ENCODE data around the gene KCNE3. TPM values are rescaled to one million over a fixed set of nuclear protein-coding genes. Genes with fewer than 3 reads are reported as not detected.

Gene KCNE3
- total RNA-seq, 1 experiment from 2014 or later = not detected

- TF ChIP-seq REST (IDR thresholded peaks at IDR 0.05; ENCODE audit: low read depth) = no peak
- TF ChIP-seq MAX (IDR thresholded peaks at IDR 0.05) = no peak
- no peak for TF ChIP-seq ZNF274 (IDR thresholded peaks at IDR 0.05; ENCODE audit: low read depth, low read length)
- TF ChIP-seq TCF7L2 (IDR thresholded peaks at IDR 0.05; ENCODE audit: borderline replicate concordance, extremely low read depth, insufficient read depth, insufficient read length) = no peak
Measured at GRCh38 chr11:74471668-74472429, 4.5 kb upstream of the KCNE3 start (continued).

GRCh38 chr11:74471037-74471436 lies 3.7 kb upstream of the KCNE3 start:
- H3K4me1 ChIP-seq (ENCODE audit: control insufficient read depth in 1 of 2, insufficient read depth in 2 of 2, low read length in 2 of 2) = no peaks in the 10 kb centered on the region
- ATAC-seq (no peak), DNase-seq (ENCODE audit: low read depth, low spot score) (no peak)
- no peak overlapping the region for H3K9ac ChIP-seq (ENCODE audit: low read length)
- CTCF ChIA-PET = no interaction called here
- H3K4me2 ChIP-seq (ENCODE audit: low read length) = no peak overlapping the region
- TF ChIP-seq EGR1 (IDR thresholded peaks at IDR 0.05; ENCODE audit: low read depth) (no peak), SIN3A (IDR thresholded peaks at IDR 0.05; ENCODE audit: low read depth) (no peak), ZBTB33 (IDR thresholded peaks at IDR 0.05; ENCODE audit: extremely low read depth, insufficient replicate concordance, low read length) (no peak), ATF3 (IDR thresholded peaks at IDR 0.05) (no peak), POLR2AphosphoS5 (IDR thresholded peaks at IDR 0.05; ENCODE audit: low read depth, low read length) (no peak), SRF (IDR thresholded peaks at IDR 0.05; ENCODE audit: low read depth) (no peak), ELF1 (IDR thresholded peaks at IDR 0.05; ENCODE audit: borderline replicate concordance, low read depth) (no peak), SP1 (IDR thresholded peaks at IDR 0.05; ENCODE audit: low read depth) (no peak), FOSL1 (IDR thresholded peaks at IDR 0.05; ENCODE audit: low read depth) (no peak), POLR2A (IDR thresholded peaks at IDR 0.05; ENCODE audit: borderline replicate concordance, extremely low read depth, insufficient read depth, insufficient read length) (no peak), CBX3 (IDR thresholded peaks at IDR 0.05; ENCODE audit: low read depth) (no peak), JUND (IDR thresholded peaks at IDR 0.05) (no peak), YY1 (IDR thresholded peaks at IDR 0.05; ENCODE audit: extremely low read depth, insufficient replicate concordance, low read depth, low read length) (no peak), ZNF274 (IDR thresholded peaks at IDR 0.05; ENCODE audit: low read depth, low read length) (no peak), RAD21 (IDR thresholded peaks at IDR 0.05; ENCODE audit: low read depth) (no peak), ZFX (IDR thresholded peaks at IDR 0.05) (no peak)
- POLR2A ChIA-PET = no interaction called here
- no peaks in the 10 kb centered on the region for H3K9me3 ChIP-seq (ENCODE audit: control insufficient read depth in 1 of 2, insufficient read depth in 1 of 2, low read depth in 1 of 2, low read length in 2 of 2)
- H3K27ac ChIP-seq (ENCODE audit: low read depth, low read length) = no peak overlapping the region
- H2AFZ ChIP-seq (ENCODE audit: low read depth, low read length, poor library complexity, severe bottlenecking) = no peak overlapping the region
- no peaks in the 10 kb centered on the region for H3K79me2 ChIP-seq (ENCODE audit: insufficient read depth, low read length)
- intact Hi-C loops (cut with micrococcal nuclease) = no loop called here
- H3K36me3 ChIP-seq (ENCODE audit: control insufficient read depth in 1 of 2, insufficient read depth in 2 of 2, low read length in 2 of 2) = no peaks in the 10 kb centered on the region
- no peaks in the 10 kb centered on the region for H4K20me1 ChIP-seq (ENCODE audit: insufficient read depth)
- no peaks in the 10 kb centered on the region for H3K27me3 ChIP-seq (ENCODE audit: insufficient read depth, low read length)
- RAD21 ChIA-PET (ENCODE audit: low non-redundant PET in 1 of 2, low total read pairs in 2 of 2, uncharacterized antibody in 2 of 2, unreplicated experiment in 2 of 2) = no interaction called here
- no peaks in the 10 kb centered on the region for H3K9me2 ChIP-seq (ENCODE audit: insufficient read depth)
- H3K4me3 ChIP-seq (replicated peaks in 1 of 2; ENCODE audit: low read depth in 1 of 2, low read length in 2 of 2) = no peak overlapping the region
- BruUV-seq (replicated peaks) = no TSS peak

Measured in HCT116 (cell line).